ENCODE data around the gene KCNIP1.
"Not testable (repeated sequence)": the region's sequence is repeated elsewhere in the genome, so short reads cannot be mapped to it uniquely, and the experiment has no call there.

Gene KCNIP1

GRCh38 chr5:170757182-170757601, 253.4 kb downstream of the KCNIP1 start:
- no peak for DNase-seq

DNA sequence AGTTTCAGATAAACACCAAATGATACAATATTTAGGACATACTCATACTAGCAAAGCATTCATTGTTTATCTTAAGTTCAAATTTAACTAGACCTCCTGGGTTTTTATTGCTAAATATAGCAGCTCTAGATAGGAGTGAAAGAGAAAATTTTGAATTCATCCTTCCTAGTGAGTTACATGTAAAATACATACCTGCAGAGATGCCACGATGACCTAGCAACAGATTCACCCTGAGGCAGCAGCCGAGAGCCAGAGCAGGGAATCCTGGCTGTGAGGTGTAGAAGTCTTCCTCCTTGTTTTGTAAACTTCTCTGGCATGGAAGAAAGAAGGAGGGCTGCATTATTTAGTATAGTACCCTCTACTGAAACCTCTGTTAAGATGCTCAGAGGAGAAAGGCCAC, 253.8 kb downstream of the KCNIP1 start:
- no peak for DNase-seq

DNA sequence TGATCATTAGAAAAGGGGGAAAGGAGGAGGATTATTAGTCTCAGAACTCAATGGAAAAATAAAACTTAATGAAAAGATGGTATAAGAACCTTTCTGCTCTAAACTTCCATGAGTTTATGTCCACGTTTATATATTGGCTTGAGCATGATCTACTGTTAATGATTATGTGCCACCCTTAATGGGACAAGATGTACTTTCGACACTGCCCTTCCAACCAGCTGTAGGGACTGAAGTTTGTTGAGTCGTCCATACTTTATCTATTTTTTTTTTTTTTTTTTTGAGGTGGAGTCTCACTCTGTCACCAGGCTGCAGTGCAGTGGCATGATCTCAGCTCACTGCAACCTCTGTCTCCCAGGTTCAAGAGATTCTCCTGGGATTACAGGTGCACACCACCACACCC, 254.7 kb downstream of the KCNIP1 start:
- DNase-seq, result no peak

DNA sequence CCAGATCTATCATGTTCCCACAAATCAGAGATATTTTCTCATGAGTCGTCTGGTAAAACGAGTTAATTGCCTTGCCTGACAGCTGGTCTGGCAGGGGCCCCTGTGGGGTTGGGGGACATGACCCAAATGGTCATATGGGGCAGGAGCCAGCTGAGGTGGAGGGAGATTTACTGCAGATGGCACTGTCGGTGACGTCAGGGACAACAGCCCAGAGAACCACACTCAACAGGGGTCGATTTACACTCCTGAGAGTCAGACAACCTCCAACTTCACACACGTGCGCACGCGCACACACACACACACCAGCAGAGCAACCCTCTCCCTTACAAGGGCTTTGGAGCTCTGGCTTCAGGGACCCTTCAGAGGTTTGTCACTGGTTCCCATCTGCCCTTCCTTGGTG, 256.3 kb downstream of the KCNIP1 start:
- DNase-seq, result no peak

DNA sequence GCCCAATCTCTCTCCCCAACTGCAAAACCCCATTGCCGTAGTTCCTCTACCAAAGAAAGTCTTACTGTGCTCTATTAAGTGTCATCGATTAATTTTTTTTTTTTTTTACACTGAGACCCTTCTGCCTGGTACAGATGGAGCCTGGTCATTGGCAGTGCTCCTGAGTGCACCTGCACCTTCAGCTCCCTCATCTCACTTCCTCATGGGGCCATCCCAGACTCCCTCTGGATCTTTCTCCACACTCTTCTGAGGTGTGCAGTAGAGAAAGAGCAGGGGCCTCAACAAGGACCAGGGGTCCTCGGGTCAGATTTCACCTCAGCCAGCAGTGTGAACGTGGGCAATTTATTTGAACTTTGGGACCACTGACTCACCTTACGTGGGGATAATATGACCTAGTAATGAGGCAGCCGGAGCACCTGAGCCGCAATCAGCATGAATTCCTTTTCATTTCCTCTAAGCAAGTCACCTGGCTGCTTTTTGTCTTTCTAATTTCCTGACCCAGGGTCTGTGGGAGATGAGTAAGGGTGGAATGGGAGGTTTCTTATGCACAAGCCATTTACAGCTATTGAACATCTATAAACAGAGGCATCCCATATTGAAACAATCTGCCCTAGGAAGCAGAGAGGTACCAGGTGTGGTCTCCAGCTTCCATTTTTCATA, 257.4 kb downstream of the KCNIP1 start:
- no peak for DNase-seq

DNA sequence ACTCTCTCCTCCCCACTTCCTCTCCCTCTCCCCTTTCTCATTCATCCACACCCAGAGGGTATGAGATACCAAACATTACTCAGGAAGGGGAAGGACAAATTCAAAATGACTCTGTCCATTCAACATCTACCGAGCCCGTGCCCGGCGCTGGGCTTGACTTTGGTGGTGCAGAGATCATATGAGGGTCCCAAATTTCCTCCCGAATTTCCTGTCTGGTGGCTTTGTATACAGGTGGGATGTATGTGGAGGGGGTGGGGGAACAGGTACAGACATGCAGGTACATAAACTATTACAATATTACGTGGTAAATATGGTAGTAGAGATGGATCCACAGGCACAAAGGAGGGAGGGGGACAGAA, 257.9 kb downstream of the KCNIP1 start:
- DNase-seq, result no peak

DNA sequence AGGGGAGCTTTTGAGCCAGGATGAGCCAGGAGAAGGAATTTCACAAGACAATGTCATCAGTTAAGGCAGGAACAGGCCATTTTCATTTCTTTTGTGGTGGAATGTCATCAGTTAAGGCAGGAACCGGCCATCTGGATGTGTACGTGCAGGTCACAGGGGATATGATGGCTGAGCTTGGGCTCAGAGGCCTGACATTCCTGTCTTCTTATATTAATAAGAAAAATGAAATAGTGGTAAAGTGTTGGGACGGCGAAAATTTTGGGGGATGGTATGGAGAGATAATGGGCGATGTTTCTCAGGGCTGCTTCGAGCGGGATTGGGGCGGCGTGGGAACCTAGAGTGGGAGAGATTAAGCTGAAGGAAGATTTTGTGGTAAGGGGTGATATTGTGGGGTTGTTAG, 258.5 kb downstream of the KCNIP1 start:
- not testable (repeated sequence) for DNase-seq

DNA sequence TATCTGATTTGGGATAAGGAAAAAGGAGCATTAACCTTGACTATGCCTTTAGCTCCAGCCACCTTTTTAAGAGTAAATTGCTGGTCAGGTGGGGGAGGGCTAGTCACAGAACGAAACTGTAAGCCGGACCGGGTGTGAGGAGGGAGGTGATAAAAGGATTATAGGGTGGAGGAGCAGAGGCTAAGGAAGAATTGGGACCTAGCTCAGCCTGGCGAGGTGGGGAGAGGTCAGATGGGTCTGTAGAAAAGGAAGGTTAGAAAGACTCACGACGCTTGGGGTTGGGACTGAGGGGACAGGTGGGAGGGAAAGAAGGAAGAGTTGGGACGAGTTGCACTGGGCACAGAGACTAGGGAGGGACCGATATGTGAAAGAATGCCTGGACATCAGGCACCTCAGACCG, 262.0 kb downstream of the KCNIP1 start:
- not testable (repeated sequence) for DNase-seq

- no peak for DNase-seq
Measured at GRCh38 chr5:170769246-170769645, 265.4 kb downstream of the KCNIP1 start.

DNA sequence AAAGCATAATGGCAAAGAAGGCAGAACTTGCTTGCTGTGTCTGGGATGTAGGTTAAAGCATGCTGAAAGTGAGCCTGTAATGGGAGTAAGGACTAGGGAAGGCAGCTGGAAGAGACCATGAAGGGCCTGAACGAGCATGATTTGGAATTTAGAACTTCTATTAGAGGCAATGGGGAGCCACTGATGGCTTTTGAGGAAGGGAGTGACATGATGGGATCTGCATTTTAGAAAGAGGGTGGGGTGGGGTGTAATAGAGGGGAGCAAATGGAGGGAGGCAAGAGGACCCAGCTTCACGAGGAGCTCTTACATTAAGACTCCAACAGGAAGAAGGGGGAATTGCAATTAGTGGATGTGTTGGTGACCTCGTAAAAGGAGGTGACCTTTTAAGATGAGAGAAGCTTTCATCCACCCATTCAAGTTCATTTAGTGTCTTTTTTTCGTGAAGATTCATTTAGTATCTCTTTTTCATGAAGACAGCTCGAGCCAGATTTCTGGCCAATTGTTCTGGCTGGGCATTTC, 266.1 kb downstream of the KCNIP1 start:
- DNase-seq, result peak; percentile 23

DNA sequence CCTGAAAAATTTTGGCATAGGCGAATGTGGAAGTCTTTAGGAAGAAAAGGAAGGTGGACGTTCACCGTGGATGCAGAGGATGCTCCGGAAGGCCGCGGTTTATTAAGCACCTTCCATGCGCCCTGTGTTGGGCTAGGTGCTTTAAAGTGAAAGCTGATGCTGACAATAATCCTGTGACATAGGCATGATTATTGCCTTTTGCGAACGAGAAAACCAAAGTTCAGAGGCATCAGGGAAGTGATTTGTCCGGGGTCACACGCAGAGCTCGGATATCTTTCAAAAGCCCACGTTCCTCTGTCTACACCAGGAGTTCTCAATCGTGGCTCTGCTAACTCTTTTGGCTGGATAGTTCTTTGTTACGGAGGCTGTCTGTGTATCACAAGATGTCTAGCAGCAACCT, 267.7 kb downstream of the KCNIP1 start:
- DNase-seq, result no peak

GRCh38 chr5:170773024-170773985, 269.5 kb downstream of the KCNIP1 start:
- no peak for DNase-seq

- no peak for DNase-seq
Measured at GRCh38 chr5:170774831-170775230, 271.0 kb downstream of the KCNIP1 start.

DNA sequence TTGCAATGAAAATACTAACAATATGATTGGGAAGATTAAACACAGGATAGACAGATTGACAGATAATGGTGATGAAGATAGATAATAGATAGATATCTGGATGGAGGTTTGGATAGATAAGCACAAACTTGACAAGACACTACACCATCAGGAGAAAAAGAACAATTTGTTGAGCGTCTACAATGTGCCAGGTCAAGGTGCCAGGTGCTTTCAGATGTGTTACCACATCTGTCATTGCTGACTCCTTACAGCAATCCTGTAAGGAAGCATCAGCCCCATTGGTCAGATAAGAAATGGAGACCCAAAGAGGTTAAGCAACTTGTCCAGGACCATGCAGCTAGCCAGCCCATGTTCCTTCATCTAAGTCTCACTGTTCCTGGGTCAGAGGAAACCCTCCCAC, 278.1 kb downstream of the KCNIP1 start:
- DNase-seq, result no peak

GRCh38 chr5:170782438-170782837, 278.6 kb downstream of the KCNIP1 start:
- no peak for DNase-seq

- DNase-seq, result no peak
Measured at GRCh38 chr5:170783498-170784247, 279.9 kb downstream of the KCNIP1 start, which contains the start of gene GABRP. TSS of gene GABRP (plus strand) at chr5:170783725. CDS start at chr5:170788616, 4,891 bp downstream.

- no peak for DNase-seq
Measured at GRCh38 chr5:170785416-170785815, 281.6 kb downstream of the KCNIP1 start.

All from hematopoietic multipotent progenitor cell treated with erythropoietin and hydrocortisone succinate and interleukin-3 and kit ligand, for 6 days (in vitro differentiated cells).